ACHN (cell line): ENCODE measurements around the gene CEBPZ.

Source experiments
- DNase-seq: peaks from one replicate; pipeline ENCODE4 v3.0.0-alpha.2; 2015
- in situ Hi-C: cut with HindIII; loops from 2 replicates; pipeline ENCODE4 v1.10.0; 2017; ENCODE audit warnings: low sequenced_read_pairs, low pct_ligation_motif_present, low pct_unique_long_range_greater_than_20kb

CEBPZ gene, protein sequence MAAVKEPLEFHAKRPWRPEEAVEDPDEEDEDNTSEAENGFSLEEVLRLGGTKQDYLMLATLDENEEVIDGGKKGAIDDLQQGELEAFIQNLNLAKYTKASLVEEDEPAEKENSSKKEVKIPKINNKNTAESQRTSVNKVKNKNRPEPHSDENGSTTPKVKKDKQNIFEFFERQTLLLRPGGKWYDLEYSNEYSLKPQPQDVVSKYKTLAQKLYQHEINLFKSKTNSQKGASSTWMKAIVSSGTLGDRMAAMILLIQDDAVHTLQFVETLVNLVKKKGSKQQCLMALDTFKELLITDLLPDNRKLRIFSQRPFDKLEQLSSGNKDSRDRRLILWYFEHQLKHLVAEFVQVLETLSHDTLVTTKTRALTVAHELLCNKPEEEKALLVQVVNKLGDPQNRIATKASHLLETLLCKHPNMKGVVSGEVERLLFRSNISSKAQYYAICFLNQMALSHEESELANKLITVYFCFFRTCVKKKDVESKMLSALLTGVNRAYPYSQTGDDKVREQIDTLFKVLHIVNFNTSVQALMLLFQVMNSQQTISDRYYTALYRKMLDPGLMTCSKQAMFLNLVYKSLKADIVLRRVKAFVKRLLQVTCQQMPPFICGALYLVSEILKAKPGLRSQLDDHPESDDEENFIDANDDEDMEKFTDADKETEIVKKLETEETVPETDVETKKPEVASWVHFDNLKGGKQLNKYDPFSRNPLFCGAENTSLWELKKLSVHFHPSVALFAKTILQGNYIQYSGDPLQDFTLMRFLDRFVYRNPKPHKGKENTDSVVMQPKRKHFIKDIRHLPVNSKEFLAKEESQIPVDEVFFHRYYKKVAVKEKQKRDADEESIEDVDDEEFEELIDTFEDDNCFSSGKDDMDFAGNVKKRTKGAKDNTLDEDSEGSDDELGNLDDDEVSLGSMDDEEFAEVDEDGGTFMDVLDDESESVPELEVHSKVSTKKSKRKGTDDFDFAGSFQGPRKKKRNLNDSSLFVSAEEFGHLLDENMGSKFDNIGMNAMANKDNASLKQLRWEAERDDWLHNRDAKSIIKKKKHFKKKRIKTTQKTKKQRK

DNA sequence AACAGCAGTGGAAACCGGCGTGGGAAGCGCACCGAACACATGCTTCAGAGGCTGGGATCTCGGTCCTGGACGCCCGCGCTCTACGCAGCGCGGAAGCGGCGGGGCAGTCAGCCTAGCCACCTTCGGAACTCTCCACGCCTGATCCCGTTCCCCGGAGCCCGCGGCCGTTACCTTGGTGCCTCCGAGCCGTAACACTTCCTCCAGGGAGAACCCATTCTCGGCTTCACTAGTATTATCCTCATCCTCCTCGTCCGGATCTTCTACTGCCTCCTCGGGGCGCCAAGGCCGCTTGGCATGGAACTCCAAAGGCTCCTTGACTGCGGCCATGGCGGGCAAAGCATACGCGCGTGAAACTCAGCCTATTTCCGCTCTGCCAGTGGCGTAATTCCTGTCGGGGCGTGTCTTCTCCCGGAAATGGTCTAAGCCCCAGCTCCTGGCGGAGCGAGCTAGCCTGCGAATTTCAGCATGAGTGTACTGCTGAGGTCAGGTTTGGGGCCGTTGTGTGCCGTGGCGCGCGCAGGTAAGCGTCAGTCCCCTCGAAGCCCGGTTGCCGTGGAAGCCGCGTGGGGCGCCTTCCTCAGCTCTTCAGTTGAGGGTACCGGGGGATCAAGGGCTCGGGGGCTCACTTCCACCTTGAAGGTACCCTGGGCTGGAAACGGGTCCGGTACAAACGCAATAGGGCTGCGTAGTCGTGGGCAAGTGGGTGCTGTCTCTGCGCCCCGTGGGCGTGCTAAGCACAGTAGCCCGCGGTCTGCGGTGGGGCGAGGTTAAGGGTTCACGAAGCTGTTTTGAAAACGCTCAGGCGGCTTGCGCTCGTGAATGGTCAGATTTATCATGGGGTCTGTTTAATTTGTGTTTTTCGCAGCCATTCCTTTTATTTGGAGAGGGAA, at the start of gene CEBPZ, which contains the start of gene NDUFAF7:
Gene CEBPZ, minus strand, starts transcription at position 356 of the 890 bp plus-strand sequence. Its CDS starts 29 bp downstream, at position 327.
Gene NDUFAF7, plus strand, starts transcription at position 418 of the 890 bp plus-strand sequence. Its CDS starts 48 bp downstream, at position 466.
- peak; percentile 98 for DNase-seq
- in situ Hi-C loops: no loop called here

GRCh38 chr2:37276291-37276690, 44.9 kb upstream of the CEBPZ start:
- in situ Hi-C loops: no loop called here

DNA sequence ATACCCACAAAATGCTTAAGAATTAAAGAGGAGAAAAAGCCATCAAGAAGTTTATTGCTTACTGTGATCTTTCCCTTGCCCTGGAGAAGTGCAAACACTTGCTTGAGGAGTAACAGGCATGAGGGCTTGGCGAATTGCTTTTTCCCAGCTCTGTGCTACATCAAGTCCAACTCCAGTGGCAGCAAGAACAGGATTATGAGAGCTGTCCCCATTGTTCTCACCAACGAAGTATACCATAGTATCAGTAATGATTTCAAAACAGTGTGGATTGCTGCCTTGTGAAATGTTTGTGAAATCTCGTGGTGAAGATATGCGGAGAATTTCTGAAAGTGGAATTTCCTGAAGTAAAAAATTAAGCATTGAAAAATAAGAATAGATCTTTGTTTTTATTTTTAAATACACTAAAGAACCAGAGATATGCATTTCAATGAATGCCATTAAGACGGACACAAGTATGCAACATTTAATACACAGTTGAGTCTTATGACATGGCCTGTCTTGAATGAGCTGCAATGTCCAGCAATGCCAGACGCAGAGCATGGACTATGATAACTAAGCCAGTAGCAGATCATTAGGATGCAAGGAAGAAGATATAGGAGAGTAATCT, 43.1 kb upstream of the CEBPZ start:
- in situ Hi-C loops: no loop called here

More at GRCh38 chr2:37276291-37276690, 44.9 kb upstream of the CEBPZ start:
- no peak for DNase-seq

GRCh38 chr2:37271376-37272067, 40.1 kb upstream of the CEBPZ start:
- in situ Hi-C loops: no loop called here
- no peak for DNase-seq

More for the DNA sequence above, 43.1 kb upstream of the CEBPZ start:
- DNase-seq: no peak

- in situ Hi-C loops: no loop called here
- DNase-seq: no peak
Measured at GRCh38 chr2:37268111-37268510, 36.7 kb upstream of the CEBPZ start.

- in situ Hi-C loops: no loop called here
- no peak for DNase-seq
Measured at GRCh38 chr2:37267685-37268084, 36.3 kb upstream of the CEBPZ start.

DNA sequence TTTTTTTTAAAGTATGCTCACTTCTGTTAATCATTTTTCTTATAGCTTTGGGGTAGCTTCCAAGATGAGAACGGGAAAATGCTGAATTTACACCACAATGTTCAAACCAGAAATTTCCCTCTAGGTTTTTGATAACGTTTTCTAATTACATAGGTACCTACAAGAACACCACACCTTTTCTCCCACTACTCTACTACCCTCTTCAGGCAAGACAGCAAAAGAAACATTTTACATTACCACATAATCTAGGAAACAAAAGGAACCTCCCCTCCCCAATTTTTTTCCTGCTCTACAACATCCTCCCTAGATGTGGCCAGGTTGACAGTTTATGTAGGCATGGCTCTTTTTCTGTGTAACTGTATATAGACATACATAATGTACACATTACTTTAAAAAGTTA, 32.4 kb upstream of the CEBPZ start:
- in situ Hi-C loops: no loop called here
- DNase-seq: no peak

- in situ Hi-C loops: no loop called here
- no peak for DNase-seq
Measured at GRCh38 chr2:37262522-37262921, 31.1 kb upstream of the CEBPZ start.

DNA sequence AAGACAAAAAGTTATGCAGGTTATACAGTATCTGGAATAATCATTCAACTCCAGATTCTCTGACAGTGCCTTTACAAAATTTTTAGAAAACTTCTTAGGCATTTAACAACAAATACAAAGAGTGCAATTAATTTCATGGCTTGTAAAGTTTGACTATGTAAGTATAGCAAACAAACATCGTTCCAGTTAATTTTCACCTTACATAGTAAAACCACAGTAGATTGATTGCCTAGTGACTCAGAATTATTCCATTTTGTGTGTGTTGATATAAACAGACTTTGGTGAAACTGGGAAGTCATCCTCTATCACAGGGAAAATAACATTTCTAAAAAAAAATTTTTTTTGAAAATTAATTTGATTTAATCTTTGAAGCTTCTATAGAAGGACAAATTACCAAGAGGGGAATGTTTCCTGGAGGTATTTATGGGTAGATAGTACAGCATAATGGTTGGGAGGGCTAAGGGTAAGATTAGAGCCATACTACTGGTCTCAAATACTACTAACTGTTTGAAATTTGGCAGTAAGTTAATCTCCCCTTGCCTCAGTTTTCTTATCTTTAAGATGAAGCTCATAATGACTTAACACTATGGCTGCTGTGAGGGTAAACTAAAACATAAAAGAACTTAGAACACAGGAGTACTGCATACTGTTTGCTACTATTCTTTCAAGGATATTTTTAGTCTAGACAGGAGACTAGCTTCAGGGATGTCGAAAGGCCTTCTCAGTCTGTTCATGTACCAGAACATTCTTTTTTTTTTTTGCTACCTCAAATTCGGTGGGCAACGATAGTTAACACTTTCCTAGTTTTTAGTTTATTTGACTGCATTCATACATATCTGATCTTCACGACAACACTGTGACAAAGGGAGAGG, 19.7 kb upstream of the CEBPZ start:
- in situ Hi-C loops: no loop called here
- no peak for DNase-seq

GRCh38 chr2:37246205-37246604, 14.8 kb upstream of the CEBPZ start:
- in situ Hi-C loops: no loop called here
- DNase-seq: no peak

DNA sequence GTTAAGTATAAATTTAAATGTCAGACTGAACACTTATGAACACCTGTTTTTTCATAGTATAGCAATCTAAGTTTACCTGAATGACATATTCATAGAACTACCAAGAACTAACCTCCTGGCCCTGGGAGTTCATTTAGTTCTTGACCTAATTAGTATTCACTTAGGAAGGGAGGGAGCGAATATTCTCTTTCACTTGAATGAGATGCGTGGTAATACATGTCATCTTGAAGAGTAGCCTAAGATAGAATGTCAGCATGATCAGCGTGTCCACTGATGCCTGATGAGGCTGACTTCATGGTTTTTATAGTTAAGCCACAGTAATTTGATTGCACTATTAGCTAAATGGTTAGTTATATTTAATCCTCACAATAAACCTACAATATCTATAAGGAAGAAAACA, 13.4 kb upstream of the CEBPZ start:
- in situ Hi-C loops: no loop called here
- DNase-seq: no peak

GRCh38 chr2:37244017-37244416, 12.6 kb upstream of the CEBPZ start:
- no peak for DNase-seq
- in situ Hi-C loops: no loop called here

- DNase-seq: no peak
- in situ Hi-C loops: no loop called here
Measured at GRCh38 chr2:37243435-37243834, 12.0 kb upstream of the CEBPZ start.

- in situ Hi-C loops: no loop called here
- DNase-seq: no peak
Measured at GRCh38 chr2:37232131-37232933, 936 bp upstream of the CEBPZ start.

GRCh38 chr2:37230581-37230980, 815 bp downstream of the CEBPZ start:
- DNase-seq: peak; percentile 39
- in situ Hi-C loops: no loop called here

- no peak for DNase-seq
- in situ Hi-C loops: no loop called here
Measured at GRCh38 chr2:37228788-37229187, 2.6 kb downstream of the CEBPZ start.
